HG02642 (cell line): ENCODE measurements around the gene MUC4.
"Not testable (repeated sequence)": the region's sequence is repeated elsewhere in the genome, so short reads cannot be mapped to it uniquely, and the experiment has no call there.

Experiments used
- ATAC-seq: cut with Tn5 transposase; IDR thresholded peaks from one replicate; pipeline ENCODE4 v1.9.1; 2021; ENCODE audit warnings: mild to moderate bottlenecking; ENCODE audit not compliant: unreplicated experiment, poor library complexity

Gene MUC4

DNA sequence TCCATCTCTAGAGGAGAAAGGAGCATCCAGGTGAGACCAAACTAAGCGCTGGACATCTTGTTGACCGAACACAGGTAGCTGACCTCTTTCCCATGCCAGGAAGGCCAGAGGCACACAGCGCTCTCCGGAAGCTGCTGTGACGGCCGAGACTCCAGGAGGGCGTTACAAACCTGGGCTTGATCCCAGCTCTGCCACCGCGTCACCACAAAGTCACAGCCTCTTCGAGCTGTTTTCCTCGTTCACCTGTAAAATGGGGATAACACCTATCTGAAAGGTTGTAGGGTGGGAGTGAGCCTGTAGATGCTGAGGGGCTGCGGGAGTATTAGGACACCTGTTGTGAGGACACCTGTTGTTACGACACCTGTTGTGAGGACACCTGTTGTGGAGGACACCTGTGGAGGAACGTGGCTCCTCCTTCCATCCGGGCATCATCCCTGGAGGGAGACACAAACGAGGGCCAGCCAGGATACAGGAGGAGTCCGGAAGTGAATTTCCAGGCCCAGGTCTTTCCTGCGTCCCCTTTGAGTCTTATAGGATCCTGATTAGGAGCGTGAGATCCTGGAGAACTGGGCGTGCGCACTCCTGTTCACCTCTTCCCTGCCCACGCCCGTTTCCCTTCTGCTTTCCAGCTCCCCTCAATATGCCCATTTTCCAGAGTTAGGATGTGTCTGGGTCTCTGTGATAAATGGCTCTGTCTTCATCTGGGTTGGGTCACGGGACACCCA is 2.3 kb upstream of the MUC4 start:
- ATAC-seq = no peak

DNA sequence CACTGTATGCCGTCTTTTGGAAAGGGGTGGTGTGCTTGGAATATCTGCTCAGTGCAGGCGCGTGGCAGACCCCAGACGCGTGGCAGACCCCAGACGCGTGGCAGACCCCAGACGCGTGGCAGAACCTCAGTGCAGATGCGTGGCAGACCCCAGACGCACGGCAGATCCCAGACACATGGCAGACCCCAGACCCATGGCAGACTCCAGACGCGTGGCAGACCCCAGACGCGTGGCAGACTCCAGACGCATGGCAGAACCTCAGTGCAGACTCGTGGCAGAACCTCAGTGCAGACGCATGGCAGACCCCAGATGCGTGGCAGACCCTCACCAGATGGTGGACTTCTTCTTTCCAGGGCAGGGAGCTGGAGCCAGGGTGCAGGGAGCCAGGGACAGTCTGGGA is 637 bp upstream of the MUC4 start:
- no peak for ATAC-seq

DNA sequence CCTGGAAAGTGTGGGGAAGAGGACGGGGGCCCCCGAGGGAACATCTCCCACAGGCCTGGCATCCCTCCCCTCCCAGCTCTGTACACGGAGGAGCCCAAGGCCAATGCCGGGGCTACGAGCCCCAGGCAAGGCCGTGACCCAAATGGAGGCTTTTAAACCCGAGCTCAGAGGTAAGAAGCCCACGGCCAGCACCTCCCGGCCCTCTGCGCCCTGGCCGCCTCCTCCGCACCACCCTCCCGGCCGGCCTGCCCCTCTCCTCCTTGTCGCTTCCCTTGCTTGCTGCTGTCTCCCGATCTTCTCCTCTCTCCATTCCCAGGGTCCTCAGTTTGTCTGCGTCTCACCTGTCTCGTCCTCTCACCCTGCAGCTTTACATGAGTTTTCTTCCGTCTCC is 1.3 kb downstream of the MUC4 start:
- no peak for ATAC-seq

DNA sequence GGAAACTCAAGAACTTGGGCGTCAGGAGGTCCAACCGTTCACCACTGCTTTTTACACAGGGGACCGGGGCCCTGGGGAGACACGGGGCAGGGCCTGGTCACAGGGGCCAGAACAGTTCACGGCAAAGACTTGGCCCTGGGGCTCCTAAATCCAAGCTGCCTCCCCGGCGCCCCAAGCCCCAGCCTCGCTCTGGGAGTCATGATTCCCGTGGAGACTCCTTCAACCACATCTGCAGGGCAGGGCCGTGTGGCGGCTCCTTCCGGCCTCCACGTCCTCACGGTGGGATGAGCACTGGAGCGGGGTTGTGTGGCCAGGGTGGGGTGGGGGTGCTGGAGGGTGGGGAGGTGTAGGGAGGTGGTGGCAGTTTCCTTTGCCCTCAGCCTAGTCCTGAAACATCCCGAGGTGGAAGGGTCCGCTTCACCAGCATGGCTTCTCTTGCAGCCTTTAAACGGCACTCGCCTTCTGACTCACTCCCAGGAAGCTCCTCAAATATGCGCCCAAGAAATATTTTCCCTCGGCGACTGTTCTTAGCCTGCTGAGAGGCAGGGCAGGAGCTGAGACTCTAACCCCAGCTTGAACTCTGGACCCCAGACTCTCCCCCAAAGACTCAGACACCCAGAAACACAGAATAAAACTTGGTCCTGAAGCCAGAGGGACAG is 1.8 kb downstream of the MUC4 start:
- ATAC-seq = no peak

DNA sequence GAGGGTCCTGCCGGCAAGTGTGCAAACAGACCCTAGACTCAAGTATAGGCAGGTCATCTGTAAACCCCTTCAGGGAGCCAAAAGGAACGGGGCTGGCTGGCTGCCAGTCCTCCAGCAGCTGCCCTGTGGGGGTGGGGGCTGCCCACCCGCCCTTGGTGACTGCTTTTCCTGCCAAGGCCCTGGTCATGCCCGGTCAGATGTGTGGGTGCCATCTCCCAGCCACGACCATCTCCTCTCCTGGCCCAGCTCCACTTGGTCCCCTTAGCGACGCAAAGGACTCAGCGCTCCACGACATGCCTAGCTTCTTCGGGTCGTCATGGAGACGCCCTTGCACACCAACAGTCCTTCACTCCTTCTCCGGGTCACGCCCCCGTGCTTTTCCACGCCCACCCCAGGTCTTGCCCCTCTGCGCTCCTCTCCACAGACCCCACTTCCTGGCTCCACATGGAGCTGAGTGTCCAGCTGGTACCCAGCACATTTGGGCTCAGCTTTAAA is 2.4 kb downstream of the MUC4 start:
- ATAC-seq = no peak

DNA sequence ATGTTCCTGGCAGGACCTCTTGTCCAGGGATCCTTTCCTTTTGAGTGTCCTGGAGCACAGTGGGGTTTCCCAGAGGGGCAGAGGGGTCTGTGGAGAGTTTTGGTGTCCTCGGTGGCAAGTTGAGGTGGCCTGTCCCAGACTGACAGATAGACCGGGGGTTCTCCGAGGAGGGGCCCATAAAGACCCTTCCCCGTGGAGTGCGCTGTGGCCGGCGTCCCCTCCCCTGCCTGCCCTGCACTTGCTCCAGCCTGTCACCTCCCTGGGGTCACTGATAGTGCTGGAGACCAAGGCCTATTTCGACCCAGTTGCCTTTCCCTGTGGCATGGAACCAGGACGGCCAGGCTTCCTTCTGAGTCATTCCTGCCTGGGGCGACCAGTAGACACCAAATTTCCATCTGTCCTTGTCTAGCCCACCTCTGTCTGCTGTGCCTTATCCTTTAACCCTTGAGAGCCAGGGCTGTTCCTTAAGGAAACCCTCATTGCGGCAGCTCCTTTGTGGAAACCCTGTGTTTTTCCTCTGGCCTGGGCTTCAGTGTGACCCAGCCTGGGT is 2.9 kb downstream of the MUC4 start:
- ATAC-seq = no peak

DNA sequence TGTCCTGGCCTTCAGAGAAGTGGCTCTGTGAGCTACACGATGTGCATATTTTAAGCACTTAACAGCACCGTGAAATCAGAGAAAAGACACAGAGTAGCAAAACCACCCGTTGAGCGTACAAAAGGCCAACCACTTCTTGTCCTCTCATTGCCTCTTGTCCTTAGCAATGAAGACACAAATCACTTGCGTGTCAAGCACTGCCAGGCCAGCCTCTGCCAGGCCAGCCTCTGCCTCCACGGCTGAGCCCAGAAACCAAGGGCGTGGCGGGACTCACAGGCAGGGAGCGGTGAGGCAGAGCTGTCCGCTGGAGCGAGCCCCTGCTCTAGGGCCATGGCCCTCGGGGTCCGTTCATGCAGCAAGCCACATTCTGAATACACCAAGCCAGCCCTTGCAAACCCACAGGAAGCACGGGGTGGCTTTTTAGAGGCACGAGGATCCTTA is 4.0 kb downstream of the MUC4 start:
- ATAC-seq = no peak

DNA sequence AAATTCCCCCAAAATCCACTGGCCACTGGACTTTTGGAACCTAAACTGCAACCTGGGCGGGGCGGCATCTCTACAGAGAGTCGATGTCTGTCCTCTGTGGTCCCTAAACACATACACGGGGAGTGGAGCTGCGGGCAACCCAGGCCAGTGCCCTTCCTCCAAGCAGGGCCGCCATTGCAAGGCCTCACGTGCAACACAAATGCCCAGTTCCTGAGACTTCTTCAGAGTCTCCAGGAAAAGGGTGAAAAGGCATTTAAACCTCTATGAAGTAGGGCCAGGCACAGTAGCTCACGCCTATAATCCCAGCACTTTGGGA is 4.9 kb downstream of the MUC4 start:
- no peak for ATAC-seq

DNA sequence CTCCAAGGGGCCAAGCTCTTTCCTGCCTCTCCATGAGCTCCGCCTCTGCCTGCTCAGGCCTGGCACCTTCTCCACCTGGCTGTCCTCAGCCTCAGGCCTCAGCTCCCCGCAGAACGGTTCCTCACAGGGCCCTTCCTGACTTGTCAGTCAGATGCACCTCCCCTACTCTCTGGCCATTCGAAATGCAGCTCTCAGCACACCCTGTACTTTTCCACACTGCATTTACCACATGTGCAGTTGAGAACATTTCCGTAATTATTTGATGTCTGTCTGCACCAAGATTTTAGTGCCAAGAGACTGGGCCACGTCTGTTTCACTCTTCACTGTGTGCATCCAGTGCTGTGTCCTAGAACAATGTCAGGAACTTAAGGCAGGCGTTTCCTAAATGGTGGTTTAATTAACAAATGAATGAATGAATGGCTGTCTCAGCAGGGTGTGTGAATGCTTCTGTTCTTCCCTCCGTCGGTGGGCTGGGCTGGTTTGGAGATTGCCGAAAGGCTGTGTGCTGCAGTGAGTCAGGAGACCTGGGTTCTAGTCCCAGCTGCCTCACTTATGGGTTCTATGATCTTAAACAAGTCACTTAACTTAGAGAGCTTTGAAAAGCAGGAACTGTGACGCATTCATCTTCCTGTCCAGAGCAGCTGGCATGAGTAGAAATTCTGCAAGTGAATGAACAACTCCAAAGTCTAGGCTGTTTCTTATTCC is 5.4 kb downstream of the MUC4 start:
- no peak for ATAC-seq

DNA sequence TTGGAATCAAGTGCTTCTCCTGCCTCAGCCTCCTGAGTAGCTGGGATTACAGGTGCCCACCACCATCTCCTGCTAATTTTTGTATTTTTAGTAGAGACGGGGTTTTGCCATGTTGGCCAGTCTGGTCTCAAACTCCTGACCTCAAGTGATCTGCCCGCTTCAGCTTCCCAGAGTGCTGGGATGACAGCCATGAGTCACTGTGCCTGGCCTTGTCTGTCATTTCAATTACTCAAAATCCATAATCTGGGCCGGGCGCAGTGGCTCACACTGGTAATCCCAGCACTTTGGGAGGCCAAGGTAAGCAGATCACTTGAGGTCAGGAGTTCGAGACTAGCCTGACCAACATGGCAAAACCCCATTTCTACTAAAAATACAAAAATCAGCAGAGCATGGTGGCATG is 6.1 kb downstream of the MUC4 start:
- ATAC-seq = not testable (repeated sequence)

DNA sequence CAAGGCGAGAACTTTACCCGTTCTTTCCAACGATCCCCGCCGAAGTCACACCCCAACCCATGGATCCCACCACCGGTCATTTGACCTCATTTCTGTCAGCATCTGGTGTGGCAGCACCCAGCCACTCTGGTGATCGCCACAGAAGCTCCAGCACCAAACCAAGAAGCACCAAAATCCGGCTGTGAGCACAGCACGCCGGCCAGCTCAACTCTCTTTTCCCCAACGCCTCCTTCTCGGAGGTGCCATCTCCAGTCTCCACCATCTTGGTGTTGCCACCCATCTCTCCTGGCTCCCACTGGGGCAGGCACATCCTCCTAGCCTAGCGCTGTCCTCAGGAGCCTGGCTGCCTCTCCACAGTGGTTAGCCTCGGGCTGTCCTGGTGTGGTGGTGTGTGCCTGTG is 6.5 kb downstream of the MUC4 start:
- no peak for ATAC-seq

DNA sequence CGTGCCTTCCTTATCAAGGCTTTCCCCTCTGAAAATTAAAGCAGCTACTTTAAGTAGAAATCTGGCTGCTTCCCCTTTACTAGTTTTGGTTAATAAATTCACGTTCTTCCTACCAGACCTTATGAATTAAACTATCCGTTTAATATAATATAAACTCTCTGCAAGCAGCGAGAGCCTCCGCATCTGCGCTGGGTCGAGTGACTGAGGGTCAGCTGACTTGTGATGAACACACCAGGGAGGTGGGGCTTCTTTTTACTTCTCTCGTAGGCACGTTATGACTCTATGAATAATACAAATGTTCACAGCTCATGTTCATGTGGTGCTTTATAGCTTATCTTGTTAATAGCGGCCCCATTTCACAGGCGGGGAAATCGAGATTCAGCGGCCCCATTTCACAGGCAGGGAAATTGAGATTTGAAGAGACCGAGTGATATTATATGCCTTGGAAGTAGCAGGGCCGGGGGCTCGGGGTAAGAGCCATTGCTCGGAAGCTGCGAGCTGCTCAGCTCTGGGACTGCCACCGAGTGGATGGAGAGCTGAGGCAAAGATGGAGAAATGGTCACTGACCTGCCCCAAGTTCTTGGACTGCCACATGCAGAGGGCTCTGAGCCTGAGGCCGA is 8.3 kb downstream of the MUC4 start:
- ATAC-seq = no peak

DNA sequence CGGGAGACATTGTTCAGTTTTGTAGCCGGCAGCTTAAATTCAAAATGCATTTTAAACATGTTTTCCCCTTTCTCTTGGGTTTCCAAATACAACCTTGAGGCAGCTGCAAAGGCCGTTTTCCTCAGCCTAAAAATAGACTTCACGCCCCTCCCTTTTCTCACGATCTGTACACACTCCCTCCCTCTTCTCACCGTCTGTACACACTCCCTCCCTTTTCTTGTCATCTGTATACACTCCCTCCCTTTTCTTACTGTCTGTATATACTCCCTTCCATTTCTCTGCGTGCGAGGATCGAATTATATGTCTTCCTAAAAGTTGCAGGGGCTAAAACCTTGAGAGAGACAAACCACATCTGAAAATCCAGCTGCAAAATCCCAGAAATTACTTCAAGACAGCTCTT is 8.9 kb downstream of the MUC4 start:
- no peak for ATAC-seq

DNA sequence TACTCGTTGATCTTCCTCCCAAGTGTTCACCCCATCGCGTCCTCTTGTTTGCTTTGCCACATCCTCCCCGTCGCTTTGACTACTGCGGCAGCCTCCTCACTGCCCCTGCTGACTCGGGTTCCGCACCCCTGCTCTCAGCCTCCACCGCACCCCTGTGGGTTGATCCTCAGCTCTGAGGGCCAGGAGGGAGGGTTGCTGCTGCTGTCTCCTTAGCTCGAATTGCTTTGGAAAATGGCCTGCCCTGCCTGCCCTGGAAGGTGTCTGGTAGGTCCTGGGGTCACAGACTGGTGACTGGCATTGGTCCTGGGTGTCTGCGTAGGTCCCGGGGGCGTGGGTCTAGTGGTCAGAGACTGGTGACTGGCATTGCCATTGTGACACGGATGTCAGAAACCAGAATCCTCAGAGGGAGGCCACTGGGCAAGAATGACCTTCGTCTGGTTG is 9.4 kb downstream of the MUC4 start:
- no peak for ATAC-seq

DNA sequence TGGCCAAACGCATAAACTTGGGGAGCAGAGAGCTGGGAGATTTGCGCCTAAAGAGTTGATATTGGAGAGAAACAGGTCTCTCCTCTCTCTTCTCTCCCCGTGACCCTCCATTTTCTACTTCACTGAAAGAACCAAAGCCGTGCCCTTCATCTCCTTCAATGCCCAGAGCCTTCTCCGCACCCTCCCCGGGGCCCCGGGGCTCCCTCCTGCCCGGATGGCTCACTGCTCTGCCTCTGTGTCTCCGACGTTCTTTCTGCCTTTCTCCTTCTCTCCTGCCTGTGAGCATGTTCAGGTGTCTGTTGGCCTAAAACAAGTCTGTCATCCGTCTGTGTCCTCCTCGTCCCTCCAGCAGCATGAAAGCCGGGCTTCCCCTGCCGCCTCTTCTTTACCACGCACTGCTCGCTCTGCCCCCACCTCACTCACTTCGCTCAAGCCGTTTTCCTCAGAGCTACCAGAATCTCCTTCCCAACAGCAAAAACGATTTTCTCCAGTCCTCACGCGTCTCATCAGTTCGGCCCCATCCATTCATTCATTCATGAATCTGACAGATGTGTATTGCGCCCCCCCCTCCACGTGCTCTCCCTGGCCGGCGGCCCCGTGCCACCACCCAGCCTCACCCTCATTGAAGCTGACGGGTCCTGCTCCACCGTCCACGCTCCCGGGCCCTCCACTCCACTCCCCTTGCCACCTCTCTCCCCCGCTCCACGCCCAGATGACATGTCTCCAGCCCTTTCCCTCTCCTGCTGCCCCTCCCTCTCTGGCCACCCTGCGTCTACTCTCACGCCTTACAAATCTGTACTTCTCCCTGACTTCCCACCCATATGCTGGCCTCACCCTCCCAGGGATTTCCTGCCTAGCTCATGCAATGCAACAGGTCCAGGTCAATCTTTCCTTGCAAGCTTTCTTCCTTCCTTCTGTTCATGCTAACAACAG is 10.2 kb downstream of the MUC4 start:
- ATAC-seq = no peak

DNA sequence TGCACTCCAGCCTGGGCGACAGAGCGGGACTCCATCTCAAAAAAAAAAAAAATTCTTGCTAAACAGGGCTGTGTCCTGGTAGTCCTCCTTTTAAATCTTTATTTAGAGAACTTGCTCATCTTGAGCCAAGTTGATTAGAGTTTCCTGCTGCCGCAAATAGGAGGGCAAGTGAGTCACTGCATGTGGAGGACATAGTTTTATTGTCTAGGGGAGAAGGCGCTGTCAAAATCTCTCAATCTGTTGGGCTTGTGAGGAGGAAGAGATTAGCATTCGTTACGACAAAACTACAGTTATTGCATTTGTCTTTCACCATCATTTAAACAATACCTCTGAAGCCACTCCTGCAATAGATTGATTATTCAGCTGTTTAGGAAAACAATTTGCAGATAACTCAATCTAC is 11.5 kb downstream of the MUC4 start:
- no peak for ATAC-seq

DNA sequence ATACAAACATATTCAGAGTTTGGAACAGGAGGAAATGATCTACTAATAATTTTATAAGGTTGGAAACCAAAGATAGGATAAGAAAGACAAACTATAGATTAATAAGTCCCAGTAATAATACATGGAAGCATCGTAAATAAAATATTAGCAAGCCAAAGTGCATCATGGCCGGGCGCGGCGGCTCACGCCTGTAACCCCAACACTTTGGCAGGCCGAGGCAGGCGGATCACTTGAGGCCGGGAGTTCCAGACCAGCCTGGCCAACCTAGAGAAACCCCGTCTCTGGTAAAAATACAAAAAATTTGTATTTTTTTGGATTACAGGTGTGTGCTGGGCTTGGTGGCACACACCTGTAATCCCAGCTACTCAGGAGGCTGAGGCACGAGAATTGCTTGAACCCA is 14.9 kb downstream of the MUC4 start:
- ATAC-seq = no peak

DNA sequence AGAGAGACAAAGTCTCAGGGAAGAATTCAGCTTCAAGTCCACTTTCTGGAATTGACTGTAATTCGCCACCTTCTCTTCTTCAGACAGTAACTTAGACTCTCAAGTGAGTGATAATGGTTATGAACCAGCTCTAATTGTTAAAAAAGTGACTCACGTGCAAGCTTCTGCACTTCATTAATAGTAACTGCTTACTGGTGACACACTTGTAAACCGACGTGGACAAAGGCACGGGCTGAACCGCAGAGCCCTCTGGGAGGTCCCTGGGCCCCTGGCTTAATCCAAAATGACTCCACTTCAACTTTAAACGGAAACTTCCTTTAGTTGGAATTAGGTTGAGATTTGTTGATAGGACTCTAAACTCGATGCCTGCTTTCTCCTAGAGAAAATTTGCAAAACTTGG is 17.0 kb downstream of the MUC4 start:
- no peak for ATAC-seq

DNA sequence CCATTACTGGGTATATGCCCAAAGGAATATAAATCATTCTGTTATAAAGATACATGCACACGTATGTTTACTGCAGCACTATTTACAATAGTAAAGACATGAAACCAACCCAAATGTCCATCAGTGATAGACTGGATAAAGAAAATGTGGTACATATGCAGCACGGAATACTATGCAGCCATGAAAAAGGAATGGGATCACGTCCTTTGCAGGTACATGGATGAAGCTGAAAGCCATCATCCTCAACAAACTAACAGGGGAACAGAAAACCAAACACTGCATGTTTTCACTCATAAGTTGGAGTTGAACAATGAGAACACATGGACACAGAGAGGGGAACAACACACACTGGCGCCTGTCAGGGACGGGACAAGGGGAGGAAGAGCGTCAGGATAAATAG is 19.1 kb downstream of the MUC4 start:
- ATAC-seq = not testable (repeated sequence)

DNA sequence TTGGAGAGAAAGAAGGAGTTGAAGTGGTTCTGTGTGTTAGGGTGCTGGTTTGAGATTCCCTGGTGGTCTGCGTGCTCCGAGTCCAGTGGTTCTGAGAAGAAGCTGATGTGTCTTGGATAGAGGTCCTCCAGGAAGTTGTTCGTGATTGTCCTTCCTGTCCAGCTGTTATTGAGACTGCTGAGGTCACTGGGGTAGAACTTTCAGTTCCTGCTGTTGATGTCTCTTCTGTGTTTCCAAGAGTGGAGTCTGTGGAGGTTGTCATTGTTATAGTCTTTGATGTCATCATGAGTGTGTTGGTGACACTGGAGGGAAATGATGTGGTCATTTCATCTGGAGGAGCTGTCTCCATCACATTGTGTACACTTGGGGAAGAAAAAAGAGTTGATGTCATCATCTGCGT is 20.8 kb downstream of the MUC4 start:
- no peak for ATAC-seq
